GM18867 (cell line): ENCODE measurements around the gene OR10AD1.

Experiments used
- ATAC-seq: cut with Tn5 transposase; IDR thresholded peaks from one replicate; pipeline ENCODE4 v1.9.1; 2021; ENCODE audit warnings: mild to moderate bottlenecking, moderate library complexity; ENCODE audit not compliant: unreplicated experiment

The OR10AD1 gene

GRCh38 chr12:48192861-48193260 is 10.2 kb downstream of the OR10AD1 start:
- no peak for ATAC-seq

DNA sequence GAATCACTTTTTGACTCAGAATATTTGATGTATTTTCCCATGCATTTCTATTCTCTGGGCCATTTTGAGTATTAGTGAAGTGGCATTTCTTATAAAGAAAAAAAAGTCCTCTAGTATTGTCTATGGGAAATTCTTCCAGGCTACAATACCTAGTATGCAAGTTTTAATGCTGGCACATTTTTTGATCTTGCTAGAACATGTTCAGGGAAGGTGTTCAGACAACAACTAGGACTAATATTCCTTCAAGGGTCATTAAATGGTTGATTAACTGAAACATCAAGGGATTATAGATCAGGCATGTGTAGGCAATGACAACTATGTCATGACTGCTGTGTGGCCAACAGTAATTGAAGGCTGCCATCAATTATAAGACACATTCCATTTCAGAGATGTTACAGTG is 12.0 kb downstream of the OR10AD1 start:
- no peak for ATAC-seq

GRCh38 chr12:48189331-48190125 is 13.6 kb downstream of the OR10AD1 start:
- ATAC-seq, result peak; percentile 76

DNA sequence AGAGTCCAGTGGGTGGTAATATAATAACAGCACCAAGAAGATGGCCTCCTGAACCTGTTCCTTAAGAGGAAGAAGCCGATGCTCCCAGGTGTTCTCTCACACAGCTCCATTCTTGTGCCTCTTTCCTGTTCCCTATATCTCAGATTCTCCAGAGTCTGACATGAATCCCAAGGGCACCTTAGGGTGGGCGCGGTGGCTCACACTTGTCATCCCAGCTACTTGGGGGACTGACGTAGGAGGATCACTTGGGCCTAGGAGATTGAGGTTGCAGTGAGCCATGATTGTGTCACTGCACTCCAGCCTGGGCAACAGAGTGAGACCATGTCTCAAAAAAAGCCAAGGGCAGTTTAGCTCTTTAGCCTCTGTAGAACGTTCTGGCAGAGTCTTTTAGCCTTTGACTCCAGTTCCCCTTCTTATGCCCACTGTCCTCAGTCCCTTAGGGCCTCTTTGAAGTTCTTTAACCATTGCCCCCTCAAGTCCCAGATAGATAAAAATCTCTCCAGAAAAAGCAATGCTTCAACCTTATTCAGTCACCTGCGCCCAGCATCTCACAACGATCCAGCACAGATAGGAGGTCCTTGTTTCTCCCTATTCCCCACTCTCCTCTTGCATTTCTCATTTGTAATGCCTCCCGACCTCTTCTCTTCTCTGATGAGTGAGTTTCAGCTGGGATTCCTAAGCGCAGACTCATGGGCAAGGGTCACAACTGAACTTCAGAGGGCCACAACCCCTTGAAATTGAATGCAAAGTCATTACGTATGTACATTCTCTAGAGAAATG is 15.0 kb downstream of the OR10AD1 start:
- ATAC-seq, result no peak

GRCh38 chr12:48185181-48185919 is 17.7 kb downstream of the OR10AD1 start:
- no peak for ATAC-seq

- no peak for ATAC-seq
Measured at GRCh38 chr12:48184549-48184922, 18.6 kb downstream of the OR10AD1 start.

DNA sequence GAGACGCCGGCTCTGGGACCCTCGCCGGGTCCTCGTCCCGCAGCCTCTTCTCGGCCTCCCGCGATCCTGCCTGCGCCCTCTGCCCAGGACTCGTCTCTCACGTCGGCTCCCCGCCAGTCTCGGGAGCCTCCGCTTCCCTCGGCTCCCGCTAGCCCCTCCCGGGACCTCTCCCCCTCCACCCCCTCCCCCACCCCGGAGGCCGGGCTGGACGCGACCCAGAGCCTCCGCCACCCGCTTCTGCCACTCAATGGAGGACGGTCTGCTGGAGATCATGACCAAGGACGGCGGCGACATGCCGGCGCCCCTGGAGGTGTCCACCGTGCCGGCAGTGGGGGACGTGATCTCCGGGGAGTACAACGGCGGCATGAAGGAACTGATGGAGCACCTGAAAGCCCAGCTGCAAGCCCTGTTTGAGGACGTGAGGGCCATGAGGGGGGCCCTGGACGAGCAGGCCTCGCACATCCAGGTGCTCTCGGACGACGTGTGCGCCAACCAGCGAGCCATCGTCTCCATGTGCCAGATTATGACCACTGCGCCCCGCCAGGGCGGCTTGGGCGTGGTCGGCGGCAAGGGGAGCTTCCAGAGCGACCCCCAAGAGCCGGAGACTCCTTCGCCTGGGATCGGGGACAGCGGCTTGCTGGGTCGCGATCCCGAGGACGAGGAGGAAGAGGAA is 19.1 kb downstream of the OR10AD1 start:
- ATAC-seq, result no peak

DNA sequence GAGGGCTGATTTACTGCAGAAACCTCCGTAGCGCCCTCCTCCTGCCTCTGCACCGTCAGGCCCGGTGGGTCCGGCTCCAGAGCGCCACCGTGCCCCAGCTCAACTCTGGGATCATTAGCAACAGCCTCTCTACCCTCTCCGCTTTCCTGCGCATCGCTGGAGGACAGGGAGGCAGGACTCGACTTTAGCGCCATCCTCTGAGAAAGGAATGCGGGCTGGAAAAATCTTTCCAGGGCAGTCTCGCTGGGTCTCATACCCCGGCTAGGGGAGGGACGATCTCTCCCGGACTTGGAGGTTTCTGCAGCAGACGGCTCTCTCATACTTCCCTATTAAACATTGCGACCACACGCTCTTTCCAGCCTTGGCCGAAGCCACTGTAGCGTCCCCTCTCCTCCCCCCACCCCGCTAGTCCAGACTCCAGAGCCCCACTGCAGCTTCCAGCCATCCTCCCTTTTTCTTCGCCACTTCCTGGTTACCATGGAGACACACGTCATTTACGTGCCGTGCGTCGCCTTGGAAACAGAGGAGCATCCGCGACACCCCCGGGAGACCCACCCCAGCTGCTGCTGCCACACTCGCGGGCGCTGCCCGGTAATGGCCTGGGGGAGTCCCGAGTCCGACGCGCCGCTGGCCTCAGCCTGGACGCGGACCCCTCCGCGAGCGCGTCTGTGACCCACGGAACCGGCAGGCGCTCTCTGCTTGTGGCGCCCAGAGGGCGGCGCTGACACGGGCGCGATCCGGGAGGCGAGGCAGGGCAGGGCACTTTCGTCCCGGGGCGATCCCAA is 19.8 kb downstream of the OR10AD1 start, which contains the start of gene CCDC184:
CCDC184 (plus strand) TSS at position 554 of the 785 bp plus-strand sequence. CDS start 479 bp downstream, outside the sequence.
- peak; percentile 83 for ATAC-seq

DNA sequence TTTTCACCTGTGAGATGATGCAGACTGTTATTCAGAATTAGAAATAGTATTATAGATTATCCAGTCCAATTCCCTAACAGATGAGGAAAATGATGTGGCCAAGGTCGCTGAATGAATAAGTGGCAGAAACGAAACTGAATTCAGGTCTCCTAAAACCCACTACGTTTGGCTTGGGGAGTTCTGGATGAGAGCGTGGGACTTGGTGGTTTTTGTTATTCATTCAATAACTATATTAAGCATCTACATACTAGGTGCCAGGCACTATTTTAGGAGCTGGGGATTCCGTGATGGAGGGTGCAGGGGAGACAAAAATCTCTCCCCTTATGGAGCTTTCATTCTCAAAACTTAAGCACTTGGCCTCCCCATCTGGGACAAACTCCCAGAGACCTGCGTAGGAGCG is 20.5 kb downstream of the OR10AD1 start:
- ATAC-seq, result no peak

GRCh38 chr12:48180857-48181495 is 22.1 kb downstream of the OR10AD1 start:
- ATAC-seq, result no peak

DNA sequence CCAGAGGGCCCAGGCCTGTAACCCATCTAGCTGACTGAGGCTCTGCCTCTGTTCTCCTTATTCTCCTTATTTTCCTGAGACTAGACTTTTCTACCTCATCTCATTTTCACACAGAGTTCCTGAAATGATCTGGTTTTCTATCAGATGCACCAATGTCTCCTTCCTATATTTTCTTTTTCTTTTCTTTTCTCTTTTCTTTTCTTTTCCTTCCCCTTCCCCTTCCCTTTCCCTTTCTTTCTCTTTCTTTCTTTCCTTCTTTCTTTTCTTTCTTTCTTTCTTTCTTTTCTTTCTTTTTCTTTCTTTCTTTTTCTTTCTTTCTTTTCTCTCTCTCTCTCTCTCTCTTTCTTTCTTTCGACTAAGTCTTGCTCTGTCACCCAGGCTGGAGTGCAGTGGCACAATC is 22.7 kb downstream of the OR10AD1 start:
- no peak for ATAC-seq

GRCh38 chr12:48179466-48179865 is 23.6 kb downstream of the OR10AD1 start:
- ATAC-seq, result no peak

DNA sequence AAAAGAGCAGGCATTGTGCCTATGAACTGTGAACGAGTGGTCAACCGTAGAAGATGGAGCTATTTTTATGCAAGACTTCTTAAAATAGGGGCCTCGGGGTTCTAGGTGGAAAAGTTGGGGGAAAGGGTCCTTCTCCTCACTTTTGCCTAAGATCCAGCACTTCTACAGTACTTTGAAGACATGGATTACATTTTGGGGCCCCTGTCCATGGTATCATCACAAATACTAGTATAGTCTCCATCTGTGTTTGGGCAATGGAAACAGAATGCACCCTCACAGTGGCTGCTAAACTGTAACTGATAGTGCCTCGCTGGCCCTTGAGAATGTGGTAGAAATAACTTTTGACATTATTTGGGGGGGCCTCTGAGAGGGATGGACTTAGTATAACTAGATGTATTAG is 25.1 kb downstream of the OR10AD1 start:
- no peak for ATAC-seq

DNA sequence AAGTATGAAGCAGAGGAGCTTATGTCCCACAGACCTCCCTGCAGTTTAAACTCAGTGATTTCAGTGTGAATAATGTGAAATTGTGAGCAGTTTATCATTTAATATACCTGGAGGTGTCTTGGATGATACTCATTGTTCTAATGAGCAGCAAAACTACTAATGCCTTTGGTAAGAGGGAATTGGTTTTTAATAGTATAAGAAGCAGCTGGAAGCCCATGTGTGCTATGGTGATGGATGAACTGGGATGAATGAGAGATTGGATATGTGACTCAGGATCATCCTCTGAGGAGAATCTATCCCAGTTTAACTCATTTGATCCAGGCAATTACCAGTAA is 26.7 kb downstream of the OR10AD1 start:
- no peak for ATAC-seq

DNA sequence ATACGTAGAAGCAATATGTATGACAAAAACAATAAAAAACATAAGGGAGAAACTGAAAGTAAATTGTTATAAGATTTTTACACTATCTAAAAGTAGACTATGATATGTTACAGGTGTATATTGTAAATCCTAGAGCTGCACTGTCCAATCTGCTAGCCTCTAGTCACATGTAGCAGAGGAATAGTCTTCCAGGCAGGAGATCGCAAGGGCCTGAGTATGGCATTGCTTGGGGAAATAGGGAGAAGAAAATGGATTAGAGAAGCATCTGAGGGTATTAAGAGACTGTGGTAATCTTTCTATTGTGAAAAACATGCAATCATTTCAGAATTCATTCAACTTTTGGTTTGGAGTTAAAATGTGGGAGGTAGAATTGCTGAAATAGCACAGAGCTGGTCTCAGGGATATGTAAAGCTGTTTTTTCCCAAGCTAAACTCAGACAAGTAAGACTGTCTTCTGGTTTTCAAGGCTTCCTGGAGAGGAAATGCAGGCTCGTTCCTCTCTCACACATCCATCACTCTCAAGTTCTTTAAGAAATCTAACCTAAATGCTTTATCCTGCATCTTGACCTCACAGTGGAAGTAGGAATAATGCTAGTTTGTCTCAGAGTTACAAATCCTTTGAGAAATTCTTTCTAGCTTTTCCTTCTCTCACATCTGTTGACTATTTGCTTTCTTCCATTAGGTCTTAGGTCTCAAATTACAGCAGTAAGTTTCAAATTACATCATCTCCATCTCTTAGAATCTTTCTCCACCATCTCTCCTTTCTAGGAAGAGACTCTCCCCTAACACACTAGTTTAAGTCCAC is 27.3 kb downstream of the OR10AD1 start:
- no peak for ATAC-seq

DNA sequence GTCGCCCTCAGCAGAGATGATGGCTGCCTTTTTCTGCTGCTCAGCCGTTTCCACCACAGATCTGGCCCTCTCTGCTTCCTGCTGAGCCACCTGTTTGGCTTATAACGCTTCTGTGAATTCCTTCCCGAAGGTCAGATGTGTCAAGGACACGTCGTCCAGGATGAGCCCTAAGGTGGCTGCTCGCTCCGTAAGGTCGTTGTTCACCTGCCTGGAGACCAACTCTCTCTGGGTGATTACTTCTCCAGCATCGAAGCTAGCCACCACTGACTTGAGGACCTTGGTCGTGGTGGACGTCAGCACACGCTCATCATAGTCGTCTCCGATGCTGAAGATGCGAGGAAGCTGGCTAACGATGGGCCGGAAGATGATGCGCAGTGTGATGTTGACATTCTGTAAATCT is 34.1 kb downstream of the OR10AD1 start:
- ATAC-seq, result no peak

GRCh38 chr12:48165089-48165981 is 37.8 kb downstream of the OR10AD1 start:
- peak; percentile 68 for ATAC-seq

- ATAC-seq, result no peak
Measured at GRCh38 chr12:48164451-48164850, 38.6 kb downstream of the OR10AD1 start.
